Stimulated activated naive CD8-positive, alpha-beta T cell treated with anti-CD3 and anti-CD28 coated beads, Interleukin-15, Interleukin-2, amounts not matched to agents 100 ng/mL and 50 ng/mL, for 24 hours (primary cell): ENCODE data around the gene ANGPTL4.
"Not testable (repeated sequence)": the region's sequence is repeated elsewhere in the genome, so short reads cannot be mapped to it uniquely, and the experiment has no call there.

Source experiments
- H3K27ac Mint-ChIP-seq: one replicate; pipeline ENCODE4 v1.8.0; 2021; ENCODE audit warnings: mild to moderate bottlenecking, mixed read lengths
- H3K27me3 Mint-ChIP-seq: one replicate; pipeline ENCODE4 v1.8.0; 2021; ENCODE audit warnings: mixed read lengths
- H3K36me3 Mint-ChIP-seq: one replicate; pipeline ENCODE4 v1.8.0; 2021; ENCODE audit warnings: low read depth, mixed read lengths
- H3K4me1 Mint-ChIP-seq: one replicate; pipeline ENCODE4 v1.8.0; 2021; ENCODE audit warnings: low read depth, mixed read lengths
- H3K4me3 Mint-ChIP-seq: one replicate; pipeline ENCODE4 v1.8.0; 2021; ENCODE audit warnings: mild to moderate bottlenecking, mixed read lengths
- H3K9me3 Mint-ChIP-seq: one replicate; pipeline ENCODE4 v1.8.0; 2021; ENCODE audit warnings: mixed read lengths

ANGPTL4 gene

GRCh38 chr19:8342316-8342683, 21.7 kb upstream of the ANGPTL4 start:
- Mint-ChIP-seq H3K27me3 (peaks cover 27% of the 10 kb centered on the region), H3K36me3 (no peaks in the 10 kb centered on the region), H3K4me3 (no peak overlapping the region), H3K4me1 (peaks cover 18% of the 10 kb centered on the region), H3K27ac (no peak overlapping the region), H3K9me3 (no peaks in the 10 kb centered on the region)

GRCh38 chr19:8342684-8343482, 21.1 kb upstream of the ANGPTL4 start, which contains the start of gene KANK3:
TSS of gene KANK3 (minus strand) at chr19:8343262. CDS start at chr19:8337828, 5,434 bp downstream.
- H3K4me1 Mint-ChIP-seq: peaks cover 18% of the 10 kb centered on the region
- H3K36me3 Mint-ChIP-seq: no peaks in the 10 kb centered on the region
- peaks cover 22% of the 10 kb centered on the region for H3K27me3 Mint-ChIP-seq
- H3K27ac Mint-ChIP-seq: no peak within 1 kb of the TSS
- peak within 1 kb of the TSS; percentile 64 for H3K4me3 Mint-ChIP-seq
- no peaks in the 10 kb centered on the region for H3K9me3 Mint-ChIP-seq

- H3K4me1 Mint-ChIP-seq: peaks cover 18% of the 10 kb centered on the region
- H3K36me3 Mint-ChIP-seq: no peaks in the 10 kb centered on the region
- no peaks in the 10 kb centered on the region for H3K9me3 Mint-ChIP-seq
- H3K27ac Mint-ChIP-seq: no peak overlapping the region
- peaks cover 17% of the 10 kb centered on the region for H3K27me3 Mint-ChIP-seq
- H3K4me3 Mint-ChIP-seq: peak overlapping the region; percentile 64
These were observed 20.5 kb upstream of the ANGPTL4 start for GRCh38 chr19:8343483-8343844.

- H3K4me3 Mint-ChIP-seq, H3K4me1 Mint-ChIP-seq, H3K27ac Mint-ChIP-seq, H3K36me3 Mint-ChIP-seq, H3K9me3 Mint-ChIP-seq: not testable (repeated sequence)
- peaks cover 26% of the 10 kb centered on the region for H3K27me3 Mint-ChIP-seq
These were observed 14.2 kb upstream of the ANGPTL4 start for GRCh38 chr19:8349629-8350372.

GRCh38 chr19:8352134-8352827, 11.7 kb upstream of the ANGPTL4 start:
- peaks cover 26% of the 10 kb centered on the region for H3K27me3 Mint-ChIP-seq
- peaks cover 16% of the 10 kb centered on the region for H3K4me1 Mint-ChIP-seq
- no peaks in the 10 kb centered on the region for H3K36me3 Mint-ChIP-seq
- H3K9me3 Mint-ChIP-seq: no peaks in the 10 kb centered on the region
- H3K4me3 Mint-ChIP-seq: no peak overlapping the region
- no peak overlapping the region for H3K27ac Mint-ChIP-seq

GRCh38 chr19:8352845-8353244, 11.1 kb upstream of the ANGPTL4 start:
- H3K9me3 Mint-ChIP-seq, H3K36me3 Mint-ChIP-seq, H3K27ac Mint-ChIP-seq, H3K4me3 Mint-ChIP-seq: not testable (repeated sequence)
- peaks cover 26% of the 10 kb centered on the region for H3K27me3 Mint-ChIP-seq
- H3K4me1 Mint-ChIP-seq: peaks cover 16% of the 10 kb centered on the region

- peaks cover 16% of the 10 kb centered on the region for H3K4me1 Mint-ChIP-seq
- no peaks in the 10 kb centered on the region for H3K9me3 Mint-ChIP-seq
- H3K4me3 Mint-ChIP-seq: no peak overlapping the region
- H3K36me3 Mint-ChIP-seq: no peaks in the 10 kb centered on the region
- peaks cover 14% of the 10 kb centered on the region for H3K27me3 Mint-ChIP-seq
- no peak overlapping the region for H3K27ac Mint-ChIP-seq
These were observed 8.1 kb upstream of the ANGPTL4 start for GRCh38 chr19:8355631-8356402.

GRCh38 chr19:8357007-8357521, 6.9 kb upstream of the ANGPTL4 start:
- H3K4me3 Mint-ChIP-seq: no peak overlapping the region
- no peak overlapping the region for H3K27ac Mint-ChIP-seq
- no peaks in the 10 kb centered on the region for H3K9me3 Mint-ChIP-seq
- peaks cover 21% of the 10 kb centered on the region for H3K4me1 Mint-ChIP-seq
- H3K27me3 Mint-ChIP-seq: peaks cover 14% of the 10 kb centered on the region
- no peaks in the 10 kb centered on the region for H3K36me3 Mint-ChIP-seq

GRCh38 chr19:8358948-8359347, 5.0 kb upstream of the ANGPTL4 start:
- peaks cover 34% of the 10 kb centered on the region for H3K4me1 Mint-ChIP-seq
- peaks cover 20% of the 10 kb centered on the region for H3K27me3 Mint-ChIP-seq
- H3K9me3 Mint-ChIP-seq: no peaks in the 10 kb centered on the region
- H3K36me3 Mint-ChIP-seq: no peaks in the 10 kb centered on the region
- H3K27ac Mint-ChIP-seq: no peak overlapping the region
- H3K4me3 Mint-ChIP-seq: no peak overlapping the region

- Mint-ChIP-seq H3K27me3 (peaks cover 26% of the 10 kb centered on the region), H3K9me3 (no peaks in the 10 kb centered on the region), H3K4me3 (no peak overlapping the region), H3K4me1 (peaks cover 34% of the 10 kb centered on the region), H3K27ac (no peak overlapping the region), H3K36me3 (no peaks in the 10 kb centered on the region)
These were observed 3.8 kb upstream of the ANGPTL4 start for GRCh38 chr19:8360196-8360595.

- Mint-ChIP-seq H3K27me3 (peaks cover 43% of the 10 kb centered on the region), H3K36me3 (no peaks in the 10 kb centered on the region), H3K4me3 (no peak overlapping the region), H3K4me1 (peaks cover 25% of the 10 kb centered on the region), H3K27ac (no peak overlapping the region), H3K9me3 (no peaks in the 10 kb centered on the region)
These were observed 1.8 kb upstream of the ANGPTL4 start for GRCh38 chr19:8361921-8362793.

- no peak overlapping the region for H3K4me3 Mint-ChIP-seq
- peaks cover 57% of the 10 kb centered on the region for H3K27me3 Mint-ChIP-seq
- no peak overlapping the region for H3K27ac Mint-ChIP-seq
- H3K36me3 Mint-ChIP-seq: no peaks in the 10 kb centered on the region
- H3K4me1 Mint-ChIP-seq: peaks cover 32% of the 10 kb centered on the region
- H3K9me3 Mint-ChIP-seq: no peaks in the 10 kb centered on the region
These were observed 2.2 kb downstream of the ANGPTL4 start for GRCh38 chr19:8366121-8366581.

GRCh38 chr19:8366961-8367326, 3.0 kb downstream of the ANGPTL4 start:
- peaks cover 53% of the 10 kb centered on the region for H3K27me3 Mint-ChIP-seq
- H3K36me3 Mint-ChIP-seq: no peaks in the 10 kb centered on the region
- no peak overlapping the region for H3K4me3 Mint-ChIP-seq
- H3K4me1 Mint-ChIP-seq: peaks cover 27% of the 10 kb centered on the region
- no peaks in the 10 kb centered on the region for H3K9me3 Mint-ChIP-seq
- no peak overlapping the region for H3K27ac Mint-ChIP-seq
